GM10266 (cell line): ENCODE measurements around the gene TNFRSF4.

Experiments
- DNase-seq: peaks from one replicate; pipeline ENCODE4 v3.0.0; 2012; ENCODE audit errors: extremely low spot score
- TF ChIP-seq, protein P1 (sequence below): IDR thresholded peaks from 2 replicates; pipeline ENCODE4 v1.5.1; 2012; ENCODE audit warnings: mild to moderate bottlenecking, low read depth; ENCODE audit not compliant: control insufficient read depth, insufficient read depth; ENCODE audit errors: missing control alignments

Gene TNFRSF4

DNA sequence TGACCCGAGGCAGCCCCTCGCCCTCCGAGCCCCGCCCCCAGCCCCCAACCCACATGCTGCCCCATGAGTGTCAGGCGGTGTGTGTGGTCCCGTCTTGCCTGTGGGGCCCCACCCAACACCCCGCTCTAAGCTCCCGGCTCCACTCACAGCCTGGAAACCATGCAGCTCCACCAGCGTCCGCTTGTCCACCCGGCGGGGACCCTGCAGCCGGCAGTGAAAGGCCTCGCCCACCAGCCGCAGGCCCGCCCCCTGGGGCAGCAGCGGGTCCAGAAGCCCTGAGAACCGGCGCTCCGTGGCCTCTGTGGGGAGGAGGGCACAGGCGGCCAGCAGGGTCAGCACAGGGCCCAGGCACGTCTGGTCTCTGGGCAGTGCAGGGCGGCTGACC, 29.8 kb upstream of the TNFRSF4 start:
- TF ChIP-seq, protein P1, sequence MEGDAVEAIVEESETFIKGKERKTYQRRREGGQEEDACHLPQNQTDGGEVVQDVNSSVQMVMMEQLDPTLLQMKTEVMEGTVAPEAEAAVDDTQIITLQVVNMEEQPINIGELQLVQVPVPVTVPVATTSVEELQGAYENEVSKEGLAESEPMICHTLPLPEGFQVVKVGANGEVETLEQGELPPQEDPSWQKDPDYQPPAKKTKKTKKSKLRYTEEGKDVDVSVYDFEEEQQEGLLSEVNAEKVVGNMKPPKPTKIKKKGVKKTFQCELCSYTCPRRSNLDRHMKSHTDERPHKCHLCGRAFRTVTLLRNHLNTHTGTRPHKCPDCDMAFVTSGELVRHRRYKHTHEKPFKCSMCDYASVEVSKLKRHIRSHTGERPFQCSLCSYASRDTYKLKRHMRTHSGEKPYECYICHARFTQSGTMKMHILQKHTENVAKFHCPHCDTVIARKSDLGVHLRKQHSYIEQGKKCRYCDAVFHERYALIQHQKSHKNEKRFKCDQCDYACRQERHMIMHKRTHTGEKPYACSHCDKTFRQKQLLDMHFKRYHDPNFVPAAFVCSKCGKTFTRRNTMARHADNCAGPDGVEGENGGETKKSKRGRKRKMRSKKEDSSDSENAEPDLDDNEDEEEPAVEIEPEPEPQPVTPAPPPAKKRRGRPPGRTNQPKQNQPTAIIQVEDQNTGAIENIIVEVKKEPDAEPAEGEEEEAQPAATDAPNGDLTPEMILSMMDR = no peak
- DNase-seq = no peak

GRCh38 chr1:1243266-1243660, 29.3 kb upstream of the TNFRSF4 start:
- no peak for DNase-seq
- TF ChIP-seq, protein P1 = no peak

GRCh38 chr1:1242461-1243265, 28.7 kb upstream of the TNFRSF4 start:
- no peak for DNase-seq
- TF ChIP-seq, protein P1 = no peak

DNA sequence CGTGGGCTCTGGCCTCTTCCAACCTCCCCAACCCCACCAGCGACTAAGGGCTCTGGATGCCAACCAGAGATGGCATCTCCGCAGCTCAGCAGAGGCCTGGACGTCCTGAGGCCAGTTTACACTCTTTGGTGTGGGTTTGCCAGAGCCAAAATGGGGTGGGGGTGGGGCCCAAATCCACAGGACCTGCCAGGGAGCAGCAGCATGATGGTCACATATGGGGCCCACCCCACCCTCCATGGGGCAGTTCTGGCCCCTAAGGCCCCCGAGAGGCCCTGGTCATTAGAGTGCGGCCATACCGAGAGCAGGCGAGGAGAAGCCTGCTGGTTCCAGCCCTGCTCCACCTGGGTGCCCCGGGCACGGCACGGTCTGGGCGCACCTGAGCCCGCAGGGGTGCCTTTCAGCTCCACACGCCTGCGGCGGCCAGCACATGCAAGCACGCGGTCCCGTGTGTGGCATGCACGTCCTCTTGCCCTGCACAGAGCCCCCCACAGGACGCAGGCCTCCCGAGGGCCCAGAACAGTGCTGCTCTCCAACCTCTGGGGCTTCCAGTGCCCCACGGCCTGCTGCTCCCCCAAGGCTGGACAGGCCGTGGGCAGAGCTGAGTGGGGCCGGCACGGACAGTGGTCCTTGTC, 27.8 kb upstream of the TNFRSF4 start:
- TF ChIP-seq, protein P1 = no peak
- DNase-seq = no peak

GRCh38 chr1:1240822-1241587, 27.1 kb upstream of the TNFRSF4 start:
- no peak for DNase-seq
- TF ChIP-seq, protein P1 = no peak

- TF ChIP-seq, protein P1 = no peak
- no peak for DNase-seq
Observed at GRCh38 chr1:1240348-1240732, 26.4 kb upstream of the TNFRSF4 start.
